ENCODE results near the gene CALN1. TPM values are rescaled to one million over a fixed set of nuclear protein-coding genes. Genes with fewer than 3 reads are reported as not detected.
A peak's percentile ranks its signal among the peaks of the same experiment; 100 is the strongest.

Gene CALN1
- total and polyA plus RNA-seq, 2 of the 8 experiments (the other 6 are each of a cell fraction or from before 2014, with no cell fraction given), result 6.4 to 15.2 TPM

DNA sequence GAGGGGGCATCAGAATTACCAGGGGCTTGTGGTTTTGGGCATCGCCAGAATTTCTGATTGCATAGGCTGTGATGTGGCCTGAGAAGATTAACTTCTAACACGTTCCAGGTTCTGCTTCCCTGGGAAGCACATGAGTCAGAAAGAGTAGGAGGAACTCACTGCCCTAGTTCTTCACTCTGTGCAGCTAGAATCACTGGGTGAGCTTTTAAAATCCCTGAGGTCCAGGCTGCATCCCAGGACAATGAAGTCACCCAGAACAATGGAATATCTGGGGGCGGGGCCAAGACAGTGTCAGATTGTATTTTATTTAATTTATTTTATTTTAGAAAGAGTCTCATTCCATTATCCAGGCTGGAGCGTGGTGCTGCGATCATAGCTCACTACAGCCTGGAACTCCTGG is 636.5 kb downstream of the CALN1 start:
- Histone ChIP-seq H4K91ac (replicated peaks; ENCODE audit: insufficient read length, low read length) (no peak overlapping the region), H2BK20ac (ENCODE audit: low read length) (no peak overlapping the region), H2AK5ac (ENCODE audit: low read depth, low read length) (no peak overlapping the region), H3K4me2 (ENCODE audit: insufficient read depth in 1 of 2, low read depth in 2 of 2, low read length in 2 of 2) (no peak overlapping the region), H2AFZ (ENCODE audit: low read length) (no peak overlapping the region), H3K14ac (ENCODE audit: insufficient read length) (no peak overlapping the region), H3K9me3 (ENCODE audit: insufficient read depth in 2 of 2, low read depth in 1 of 2, low read length in 1 of 2) (no peaks in the 10 kb centered on the region), H3K9ac (replicated peaks in 1 of 4; ENCODE audit: extremely low read depth in 1 of 4, low read depth in 3 of 4, low read length in 3 of 4) (no peak overlapping the region), H3K79me1 (ENCODE audit: low read depth, low read length) (no peaks in the 10 kb centered on the region), H3K27me3 (replicated peaks in 1 of 4; ENCODE audit: control insufficient read depth in 3 of 4, extremely low read depth in 1 of 4, insufficient read depth in 3 of 4, low read length in 3 of 4) (no peaks in the 10 kb centered on the region), H4K20me1 (replicated peaks in 1 of 2; ENCODE audit: control insufficient read depth in 1 of 2, insufficient read depth in 2 of 2, low read length in 2 of 2) (no peaks in the 10 kb centered on the region), H3K4ac (replicated peaks; ENCODE audit: insufficient read length, low read depth, low read length) (no peak overlapping the region), H3K18ac (ENCODE audit: extremely low read depth, low read length) (no peak overlapping the region), H4K5ac (ENCODE audit: insufficient read length, low read depth, low read length) (no peak overlapping the region), H4K8ac (ENCODE audit: extremely low read depth, insufficient read depth, low read length) (no peak overlapping the region), H2BK15ac (ENCODE audit: low read length) (no peak overlapping the region), H3K56ac (replicated peaks; ENCODE audit: insufficient read length, low read depth, low read length) (no peak overlapping the region), H3K23me2 (ENCODE audit: low read depth, low read length) (no peaks in the 10 kb centered on the region), H3K4me3 (ENCODE audit: extremely low read depth in 1 of 4, insufficient read depth in 2 of 4, low read depth in 3 of 4, low read length in 4 of 4) (no peak overlapping the region), H3K4me1 (replicated peaks in 1 of 4; ENCODE audit: control insufficient read depth in 3 of 4, insufficient read depth in 4 of 4, low read length in 3 of 4) (no peaks in the 10 kb centered on the region), H2BK5ac (ENCODE audit: low read depth, low read length) (no peak overlapping the region), H3K36me3 (ENCODE audit: control insufficient read depth in 2 of 4, insufficient read depth in 4 of 4, low read length in 3 of 4) (no peaks in the 10 kb centered on the region), H2BK12ac (ENCODE audit: low read depth, low read length) (no peak overlapping the region), H3K79me2 (ENCODE audit: control insufficient read depth in 1 of 2, insufficient read depth in 2 of 2, low read length in 2 of 2) (no peaks in the 10 kb centered on the region), H3K23ac (ENCODE audit: insufficient read length) (no peak overlapping the region), H2BK120ac (replicated peaks; ENCODE audit: low read depth, low read length) (no peak overlapping the region), H3K27ac (ENCODE audit: low read depth, low read length) (no peak overlapping the region)
- FAIRE-seq (no peak), DNase-seq (ENCODE audit: low read depth in 1 of 2, low spot score in 2 of 2) (peak in 1 of 2 experiments; percentile 13)
- CTCF ChIA-PET (ENCODE audit: partially characterized antibody), result interaction anchor here (0.6 to 1.5 kb wide), 5 partner anchors 18 to 719 kb away, joined by 3 to 5 read pairs (median 3); no protein-coding TSS in a partner anchor
- POLR2A ChIA-PET (ENCODE audit: partially characterized antibody), result no interaction called here
- 90% methylated on average over 5 of the region's 5 CpGs; no CpG with 5 or more reads in 1 of the 2 experiments for WGBS, 2 experiments (ENCODE audit: extremely low coverage in 1 of 2, insufficient coverage in 1 of 2, insufficient read length in 1 of 2, insufficient replicate concordance in 2 of 2, low coverage in 1 of 2, low lambda C conversion rate in 2 of 2, missing lambda C conversion rate in 1 of 2)

All from H1 (cell line).